T-helper 2 cell (primary cell): ENCODE results near the gene SMURF1.

ENCODE experiments used
- DNase-seq, 5 experiments: peaks; one replicate each; pipeline versions ENCODE4 v3.0.0 to v3.0.0-alpha.2; 2012 to 2022

Gene SMURF1

DNA sequence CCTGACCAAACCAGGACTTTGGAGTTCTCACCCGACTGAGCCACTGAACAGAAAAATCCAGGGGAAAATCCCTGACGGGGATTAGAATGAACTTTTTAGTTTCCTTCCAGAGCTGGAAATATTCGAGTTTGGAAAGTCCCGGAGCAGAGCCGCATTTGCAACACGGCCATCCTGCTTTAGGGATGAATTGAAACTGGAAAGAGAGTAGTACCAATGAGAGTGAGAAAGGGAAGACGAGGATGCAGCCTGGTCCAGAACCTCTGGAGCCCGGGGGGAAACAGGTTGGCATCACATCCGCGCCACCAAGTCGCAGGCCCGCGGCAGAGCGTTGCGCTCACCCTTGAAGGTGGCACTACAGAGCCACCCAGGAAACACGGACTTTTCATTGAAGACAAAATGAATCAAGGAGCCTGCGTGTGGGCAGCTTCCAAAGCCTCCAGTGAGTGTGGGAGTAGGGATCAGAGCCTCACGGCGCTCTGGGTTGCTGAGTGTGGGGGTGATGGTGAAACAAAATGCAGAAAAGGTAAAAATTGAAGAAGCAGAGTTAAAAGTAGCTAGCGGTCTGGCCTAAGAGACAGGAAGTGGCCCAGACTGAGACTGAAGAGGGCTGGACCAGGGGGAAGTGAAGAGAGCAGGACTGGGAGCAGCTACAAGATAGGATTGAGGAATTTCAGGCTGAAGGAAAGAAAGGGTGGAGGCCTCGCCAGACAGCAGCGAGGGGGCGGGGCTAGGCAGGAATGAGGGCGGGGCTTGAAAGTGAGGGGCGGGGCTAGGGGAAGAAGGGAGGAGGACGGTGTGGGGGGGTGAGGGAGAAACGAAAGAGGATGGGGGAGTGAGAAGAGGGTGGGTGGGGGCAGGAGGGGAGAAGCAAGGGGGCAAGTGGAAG lies 1.8 kb downstream of the SMURF1 start:
- peak; percentile 49 to 86 (median 56) for DNase-seq

DNA sequence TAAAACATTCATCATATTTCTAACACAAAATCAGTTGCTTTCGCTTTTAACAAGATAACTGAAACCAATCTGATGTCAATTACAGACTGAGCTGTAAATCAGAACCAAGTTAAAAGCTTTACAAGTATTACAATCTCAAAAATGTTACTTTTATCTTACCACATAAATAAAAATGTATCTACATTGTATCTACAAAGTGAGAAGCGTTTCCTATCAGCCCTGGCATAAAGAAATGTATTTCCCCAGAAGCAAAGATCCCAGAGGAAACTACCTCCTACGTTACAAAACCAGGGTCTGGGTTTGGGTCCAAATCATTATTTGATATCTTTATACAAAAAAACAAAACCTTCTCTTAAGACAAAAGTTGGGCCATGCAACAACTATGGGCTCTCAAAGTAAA lies 2.6 kb downstream of the SMURF1 start:
- DNase-seq: peak in 1 of 5 experiments; percentile 28

DNA sequence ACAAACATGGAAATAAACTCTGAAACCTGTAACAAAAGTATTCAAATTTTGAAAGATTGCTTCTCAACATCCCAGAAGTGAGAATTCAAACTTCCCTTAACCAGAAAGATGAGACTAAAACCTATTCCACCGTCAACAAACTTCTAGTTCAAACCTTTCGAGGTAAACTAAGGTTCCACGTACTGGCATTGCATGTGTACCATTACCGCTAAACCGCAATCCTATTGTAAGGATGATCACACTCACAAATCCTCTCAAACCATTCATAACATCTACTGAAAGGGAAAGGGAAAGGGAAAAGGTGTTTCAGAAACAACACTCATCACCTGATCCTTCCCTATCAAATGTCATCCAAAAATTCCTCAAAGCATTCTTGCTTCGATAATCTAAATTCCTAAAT lies 3.1 kb downstream of the SMURF1 start:
- no peak for DNase-seq

- DNase-seq: peak in 1 of 5 experiments; percentile 11
Observed at GRCh38 chr7:99139036-99139435, 4.9 kb downstream of the SMURF1 start.

DNA sequence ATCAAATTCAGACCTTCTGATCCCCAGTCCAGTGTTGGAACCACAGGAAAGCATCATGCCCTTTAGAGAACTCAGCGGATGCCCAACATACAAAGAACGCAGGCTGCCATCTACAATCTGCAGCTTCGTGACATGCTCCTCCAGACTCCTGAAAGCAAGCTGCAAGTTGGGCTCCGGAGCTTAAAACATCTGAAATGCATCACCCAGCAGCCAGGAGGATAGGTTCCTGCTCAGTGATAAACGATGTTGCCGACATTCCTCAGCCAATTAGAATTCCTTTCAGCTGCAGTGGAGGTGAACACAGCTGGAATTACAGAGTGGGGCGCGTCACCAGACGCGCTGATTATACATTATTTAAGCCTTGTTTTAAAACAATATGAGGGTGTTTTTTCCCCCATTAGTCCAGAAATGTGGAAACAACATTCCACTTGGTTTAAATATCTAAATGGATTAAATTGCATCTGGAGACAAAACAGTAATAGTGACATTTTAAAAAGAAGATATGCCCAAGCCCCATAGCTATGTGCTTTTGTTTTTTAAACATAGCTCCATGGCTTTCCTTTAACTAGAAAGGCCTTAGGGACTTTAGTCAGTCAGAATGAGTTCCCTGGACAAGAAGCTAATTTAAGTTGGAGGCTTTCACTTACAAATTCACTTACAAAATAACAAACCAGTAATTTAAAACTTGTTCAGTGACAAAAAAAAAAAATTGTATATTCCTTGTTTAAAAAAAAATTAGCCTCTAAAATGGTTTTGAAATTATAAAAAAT lies 6.3 kb downstream of the SMURF1 start:
- no peak for DNase-seq

DNA sequence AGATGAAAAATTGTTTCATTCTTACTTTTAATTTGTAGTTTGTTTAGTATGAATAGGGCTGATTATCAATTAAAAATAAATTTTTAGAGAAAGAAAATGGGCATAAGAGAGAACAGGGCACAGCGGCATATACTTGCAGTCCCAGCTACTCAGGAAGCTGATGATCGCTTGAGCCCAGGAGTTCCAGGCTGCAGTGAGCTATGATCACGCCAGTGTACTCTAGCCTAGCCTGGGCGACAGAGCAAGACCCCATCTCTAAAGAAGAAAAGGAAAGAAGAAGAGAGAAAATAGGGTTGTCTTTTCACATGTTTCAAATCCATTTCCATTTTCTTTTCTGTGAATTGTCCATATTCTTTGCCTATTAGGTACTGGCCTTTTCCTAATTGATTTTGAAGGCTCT lies 8.0 kb downstream of the SMURF1 start:
- DNase-seq: no peak

DNA sequence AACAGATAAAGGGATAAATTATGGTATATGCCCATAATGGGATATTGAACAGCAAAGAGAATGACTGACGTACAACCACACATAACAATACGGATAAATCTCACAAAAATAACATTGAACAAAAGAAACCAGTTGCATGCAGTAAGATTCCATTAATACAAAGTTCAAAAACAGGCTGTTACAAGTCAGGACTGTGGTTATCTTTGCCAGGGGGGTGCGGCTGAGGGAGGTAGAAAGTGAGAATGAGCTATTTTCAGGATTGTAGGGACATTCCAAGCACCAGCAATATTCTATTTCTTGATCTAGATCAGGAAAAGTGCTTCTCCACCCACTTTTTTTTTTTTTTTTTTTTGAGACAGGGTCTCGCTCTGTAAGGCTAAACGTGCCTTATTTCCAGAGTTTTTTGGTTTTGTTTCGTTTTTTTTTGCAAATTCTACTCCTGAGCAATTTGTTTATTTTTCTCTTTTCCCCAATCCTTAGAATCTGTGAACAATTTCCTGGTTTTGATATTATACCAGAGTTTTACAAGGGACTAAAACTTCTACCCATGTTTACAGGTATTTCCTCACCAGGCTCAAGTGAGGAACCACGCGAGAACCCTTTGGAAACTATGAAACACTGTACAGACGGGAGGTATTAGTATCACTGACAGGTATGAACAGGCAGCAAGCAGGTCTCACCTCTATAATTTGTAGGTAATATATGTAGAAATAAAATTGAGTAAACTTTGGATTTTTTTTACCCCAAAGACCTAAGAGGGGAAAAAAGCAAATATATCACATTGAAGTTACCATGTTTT lies 9.9 kb downstream of the SMURF1 start:
- DNase-seq: no peak

- DNase-seq: no peak
Observed at GRCh38 chr7:99132595-99133321, 11.2 kb downstream of the SMURF1 start.

- DNase-seq: no peak
Observed at GRCh38 chr7:99131290-99131689, 12.6 kb downstream of the SMURF1 start.

- no peak for DNase-seq
Observed at GRCh38 chr7:99129536-99129935, 14.4 kb downstream of the SMURF1 start.

GRCh38 chr7:99129001-99129400 lies 14.9 kb downstream of the SMURF1 start:
- no peak for DNase-seq

GRCh38 chr7:99128076-99128950 lies 15.6 kb downstream of the SMURF1 start:
- DNase-seq: no peak

DNA sequence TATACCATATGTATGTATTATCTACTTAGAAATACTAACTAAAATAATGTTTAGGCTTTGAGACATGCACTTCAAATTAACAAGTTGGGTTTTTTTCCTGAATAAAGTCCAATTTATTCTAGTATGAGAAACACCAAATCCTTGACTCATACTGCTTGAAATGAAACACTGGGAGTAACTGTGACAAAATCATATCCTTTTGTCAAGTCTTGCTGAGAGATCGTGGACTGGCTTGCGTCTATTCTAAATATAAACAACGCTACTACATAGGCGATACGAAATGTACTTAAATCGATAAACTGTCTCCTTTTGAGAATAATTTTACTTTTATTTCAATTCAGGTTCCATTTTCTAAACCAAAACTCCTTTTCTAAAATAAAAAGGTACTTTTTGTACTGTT lies 16.3 kb downstream of the SMURF1 start:
- DNase-seq: no peak

DNA sequence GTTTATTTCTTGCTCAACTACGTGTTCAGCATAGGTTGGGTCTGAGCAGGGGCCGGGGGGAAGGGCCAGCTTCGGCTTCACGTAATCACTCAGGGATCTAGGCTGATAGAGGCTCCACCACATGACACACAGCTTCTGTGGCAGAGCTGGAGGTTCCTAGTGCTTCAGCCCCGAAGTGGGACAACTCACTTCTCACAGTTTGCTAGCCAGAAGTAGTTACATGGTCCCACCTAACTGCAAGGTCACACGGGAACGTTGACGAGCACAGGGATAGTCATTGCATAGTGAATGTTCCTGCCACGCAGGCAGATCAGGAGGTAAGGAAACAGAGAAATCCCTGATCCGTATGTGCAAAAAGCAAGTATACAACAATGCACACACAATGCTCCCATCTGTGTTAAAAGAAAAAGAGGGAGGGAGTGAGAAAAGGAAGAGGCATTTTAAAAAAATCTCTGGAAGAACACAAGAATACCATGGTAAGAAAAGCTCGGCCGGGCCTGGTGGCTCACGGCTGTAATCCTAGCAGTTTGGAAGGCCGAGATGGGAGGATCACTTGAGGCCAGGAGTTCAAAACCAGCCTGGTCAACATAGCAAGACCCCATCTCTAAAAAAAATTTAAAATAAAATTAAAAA lies 16.9 kb downstream of the SMURF1 start:
- no peak for DNase-seq

- DNase-seq: no peak
Observed at GRCh38 chr7:99125505-99125865, 18.4 kb downstream of the SMURF1 start.

GRCh38 chr7:99124751-99125504 lies 19.0 kb downstream of the SMURF1 start:
- DNase-seq: no peak

DNA sequence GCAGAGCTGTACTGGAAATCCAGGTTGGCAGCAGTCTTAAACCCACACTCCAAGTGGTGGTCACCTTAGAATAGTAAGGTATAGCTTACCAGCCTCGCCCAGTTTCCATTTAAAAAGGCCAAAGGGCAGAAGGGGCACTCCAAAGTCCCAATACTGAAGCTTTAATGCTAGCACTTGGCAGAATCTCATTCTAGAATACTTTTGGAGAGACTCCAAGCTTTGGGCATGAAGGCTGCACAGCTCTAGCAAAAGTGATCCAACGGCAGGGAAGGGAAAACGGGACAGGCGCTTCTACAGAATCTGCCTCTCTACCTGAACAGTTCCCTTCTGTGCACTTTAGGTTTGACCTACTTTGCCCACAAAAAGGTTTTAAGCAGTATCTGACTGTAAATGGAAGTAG lies 19.7 kb downstream of the SMURF1 start:
- DNase-seq: no peak

DNA sequence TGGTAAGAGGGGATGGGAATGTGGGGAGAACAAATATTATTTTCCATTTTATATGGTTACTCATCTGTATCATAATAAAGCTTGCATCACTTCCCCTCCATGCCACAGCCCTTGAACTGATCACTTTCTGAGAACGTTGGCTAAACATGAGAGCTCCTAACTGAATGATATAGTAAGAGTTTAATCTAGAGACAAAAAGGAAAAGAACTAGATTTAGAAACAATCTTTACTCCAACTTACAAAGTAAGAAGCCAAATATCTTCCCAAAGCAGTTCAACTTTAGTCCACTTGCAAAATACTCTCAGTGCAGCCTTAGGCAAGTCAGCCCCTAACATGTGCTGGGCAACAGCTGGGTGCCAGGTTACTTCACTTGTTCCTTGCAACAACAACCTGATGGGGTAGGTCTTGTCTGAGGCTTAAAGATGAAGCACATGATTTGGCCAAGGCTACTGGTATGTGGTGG lies 20.3 kb downstream of the SMURF1 start:
- DNase-seq: no peak

DNA sequence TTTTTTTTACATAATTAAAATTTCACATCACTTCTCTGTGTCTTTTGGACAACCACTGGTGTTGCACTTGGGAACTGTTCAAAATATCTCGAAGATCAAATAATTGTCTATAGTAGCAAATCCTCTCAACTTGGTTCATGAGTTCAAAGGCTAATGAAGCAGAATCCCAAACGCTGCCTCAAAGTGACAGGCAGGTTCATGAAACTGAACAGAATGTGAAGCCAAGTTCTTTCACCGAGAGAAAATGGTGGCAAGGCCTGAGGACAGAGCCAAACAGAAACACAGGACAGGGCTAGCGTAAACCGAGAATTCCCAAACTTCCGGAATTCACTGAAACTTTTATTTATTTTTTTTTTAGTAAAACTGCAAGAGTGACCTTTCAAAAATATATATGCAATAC lies 21.1 kb downstream of the SMURF1 start:
- no peak for DNase-seq

DNA sequence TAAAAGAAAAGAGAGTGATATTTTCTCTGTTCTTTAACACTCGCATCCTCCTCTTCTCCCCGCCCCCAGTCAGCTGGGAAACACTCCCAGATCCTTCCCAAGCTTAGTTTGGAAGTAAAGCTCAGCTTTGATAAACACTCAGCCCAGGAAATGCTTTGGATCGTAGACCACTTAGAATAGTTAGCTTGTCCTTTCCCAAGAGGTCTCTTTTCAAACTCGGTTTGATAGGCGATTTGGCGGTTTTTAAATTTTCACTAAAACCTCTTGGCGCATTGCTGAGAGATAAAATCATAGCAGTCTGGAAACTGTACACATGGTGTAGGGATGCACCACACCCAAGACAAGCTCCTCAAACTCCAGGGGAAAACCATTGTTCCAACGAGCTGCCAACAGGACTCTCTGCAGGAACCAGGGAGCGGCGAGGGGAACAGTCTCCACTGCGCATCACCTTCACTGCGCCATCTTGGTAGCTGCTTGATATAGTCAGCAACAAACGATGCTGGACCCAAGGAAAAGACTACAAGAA lies 22.3 kb downstream of the SMURF1 start:
- no peak for DNase-seq
